Activated T-helper 1 cell treated with Interleukin-2 at 50 U/mL for 16 hours (primary cell): ENCODE measurements around the gene ETV5.
A peak's percentile ranks its signal among the peaks of the same experiment; 100 is the strongest.

ENCODE experiments used
- DNase-seq: peaks from one replicate; pipeline ENCODE4 v3.0.0-alpha.2; 2020; ENCODE audit warnings: low read depth

ETV5 gene

DNA sequence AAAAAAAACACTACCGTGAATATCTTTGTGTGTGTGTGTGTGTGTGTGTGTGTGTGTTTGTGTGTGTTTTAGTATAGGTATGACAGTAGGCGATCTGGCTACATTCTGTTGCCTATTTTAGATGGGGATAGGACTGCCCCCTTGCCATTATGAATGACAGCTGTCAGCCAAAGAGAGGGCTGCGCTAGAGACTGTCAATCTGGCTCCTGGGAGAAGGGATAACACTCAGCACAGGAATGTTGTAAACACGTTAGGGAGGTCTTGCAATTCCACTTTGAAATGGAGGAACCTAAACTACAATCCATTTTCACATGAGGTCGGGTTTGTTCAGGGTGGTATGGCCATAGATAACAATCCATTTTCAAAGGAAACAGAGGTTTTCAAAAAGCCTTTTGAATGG, 14.1 kb upstream of the ETV5 start:
- no peak for DNase-seq

- no peak for DNase-seq
Measured at GRCh38 chr3:186121968-186122367, 13.1 kb upstream of the ETV5 start.

DNA sequence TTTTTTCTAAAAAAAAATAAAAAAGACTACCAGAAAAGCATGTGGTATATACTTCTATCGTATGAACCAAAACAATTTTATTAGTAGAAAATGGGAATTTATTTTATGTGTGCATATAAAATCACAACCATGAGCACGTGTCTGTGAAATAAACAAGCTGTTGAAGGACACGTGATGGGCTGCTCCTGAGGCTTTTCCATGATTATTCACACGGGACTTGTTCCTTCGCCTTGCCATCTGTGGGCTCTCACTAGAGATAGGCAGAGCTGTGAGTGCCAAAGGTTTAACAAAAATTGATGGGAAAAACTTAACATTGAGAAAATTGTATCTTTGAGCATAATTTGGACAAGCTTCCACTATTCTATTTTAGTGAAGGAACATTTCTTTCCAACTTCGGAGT, 12.4 kb upstream of the ETV5 start:
- DNase-seq, result no peak

GRCh38 chr3:186119499-186119898, 10.6 kb upstream of the ETV5 start:
- DNase-seq, result no peak

- DNase-seq, result no peak
Measured at GRCh38 chr3:186118692-186119091, 9.8 kb upstream of the ETV5 start.

DNA sequence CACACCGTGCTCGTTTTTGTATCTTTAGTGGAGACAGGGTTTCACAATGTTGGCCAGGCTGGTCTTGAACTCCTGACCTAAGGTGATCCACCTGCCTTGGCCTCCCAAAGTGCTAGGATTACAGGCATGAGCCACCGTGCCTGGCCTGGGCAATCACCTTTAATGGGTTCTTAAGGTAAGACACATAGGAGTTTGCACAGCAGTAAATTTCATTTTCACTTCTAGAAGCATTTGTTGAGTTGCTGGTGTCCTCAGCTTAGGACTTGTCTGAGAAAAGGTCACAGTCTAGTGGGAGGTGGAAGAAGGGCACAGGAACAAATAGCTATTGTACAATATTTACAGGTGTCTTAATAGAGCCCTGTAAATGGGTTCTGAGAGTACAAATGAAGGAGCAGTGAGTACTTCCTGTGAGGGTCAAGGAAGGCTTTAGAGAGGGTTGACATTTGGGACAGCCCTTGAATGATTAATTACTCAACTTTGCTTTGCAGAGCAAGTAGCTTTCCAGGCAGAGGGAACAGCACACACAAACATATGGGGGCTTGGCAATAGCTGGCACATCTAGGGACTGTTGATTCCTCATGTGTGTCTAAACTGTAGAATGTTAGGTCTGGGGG, 8.7 kb upstream of the ETV5 start:
- no peak for DNase-seq

DNA sequence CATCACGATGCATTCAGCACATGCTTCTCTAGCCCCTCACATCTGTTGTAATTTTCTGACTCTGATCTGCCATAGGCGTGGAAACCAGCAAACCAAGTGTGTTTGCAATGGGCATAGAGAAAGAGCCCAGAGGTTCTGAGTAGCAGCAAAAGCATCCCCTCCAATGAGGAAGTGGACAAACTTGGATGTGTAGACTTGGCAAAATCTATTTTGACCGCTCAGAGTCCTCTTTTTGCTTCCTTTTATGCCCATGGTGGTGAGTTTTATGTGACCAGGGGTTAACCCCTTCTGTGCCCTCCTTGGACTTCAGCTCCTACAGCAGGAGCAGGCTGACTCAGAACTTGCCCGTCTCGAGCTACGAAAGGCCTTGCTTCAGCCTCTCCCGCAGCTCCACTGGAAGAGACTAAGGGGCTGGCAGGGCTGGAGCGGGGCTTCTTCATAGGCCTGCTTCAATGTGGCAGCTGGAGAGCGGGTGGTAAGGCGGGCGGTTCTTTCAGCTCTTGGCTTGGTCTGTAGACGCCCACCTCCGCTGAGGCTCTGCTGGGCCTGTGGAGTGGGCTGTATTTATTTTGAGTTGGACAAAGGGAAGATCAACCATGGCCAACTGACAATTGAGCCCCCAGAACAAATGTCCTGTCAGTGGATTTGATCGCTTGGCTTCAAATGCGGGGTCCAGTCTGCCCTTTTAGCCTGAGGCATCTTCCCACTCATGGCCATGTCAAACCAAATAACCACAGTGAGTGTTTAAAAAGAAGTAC, 6.5 kb upstream of the ETV5 start:
- no peak for DNase-seq

DNA sequence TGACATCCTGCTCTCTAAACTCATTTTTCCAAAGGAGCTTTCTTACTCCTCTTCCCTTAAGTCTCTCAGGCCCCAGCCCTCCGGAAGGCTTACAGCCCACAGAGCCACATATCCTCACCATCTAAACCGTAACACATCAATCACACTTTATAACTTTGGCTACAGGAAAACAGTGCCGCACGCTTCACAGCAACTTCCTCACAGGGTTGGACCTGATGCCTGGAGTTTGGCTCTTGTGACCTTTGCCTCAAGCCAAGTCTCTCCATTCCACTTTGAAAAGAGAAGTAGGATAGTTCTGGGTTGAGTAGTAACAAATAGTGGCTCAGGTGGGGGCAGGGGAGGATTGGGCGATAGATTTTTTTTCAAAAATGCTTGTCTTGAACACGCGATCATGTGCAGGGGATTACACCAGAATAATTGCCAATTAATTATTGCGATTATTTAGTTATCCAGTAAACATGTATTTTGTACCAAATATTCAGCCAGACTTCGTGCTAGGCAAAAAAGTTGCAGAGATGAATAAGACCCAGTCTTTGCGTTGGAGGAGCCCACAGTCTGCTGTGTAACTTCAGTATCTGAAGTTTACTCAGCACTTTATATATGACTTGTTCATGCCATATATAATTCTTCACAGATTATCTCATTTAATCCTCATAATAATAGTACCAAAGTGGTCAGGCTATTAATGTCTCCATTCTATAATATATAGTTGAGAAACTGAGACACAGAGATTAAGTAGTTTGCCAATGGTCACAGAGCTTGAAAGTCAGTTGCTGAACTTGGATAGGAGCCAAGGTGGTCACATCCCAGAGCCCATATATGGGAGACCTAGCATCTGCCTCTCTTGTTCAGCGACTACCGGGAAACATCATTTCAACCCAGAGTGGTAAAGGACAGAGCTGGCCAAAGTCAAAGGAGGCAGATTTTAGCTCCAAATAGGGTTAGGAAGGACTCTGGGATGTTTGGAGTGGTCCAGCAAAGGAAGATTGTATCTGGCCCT, 2.4 kb upstream of the ETV5 start:
- DNase-seq, result no peak

- DNase-seq, result no peak
Measured at GRCh38 chr3:186109897-186110803, 1.3 kb upstream of the ETV5 start.

DNA sequence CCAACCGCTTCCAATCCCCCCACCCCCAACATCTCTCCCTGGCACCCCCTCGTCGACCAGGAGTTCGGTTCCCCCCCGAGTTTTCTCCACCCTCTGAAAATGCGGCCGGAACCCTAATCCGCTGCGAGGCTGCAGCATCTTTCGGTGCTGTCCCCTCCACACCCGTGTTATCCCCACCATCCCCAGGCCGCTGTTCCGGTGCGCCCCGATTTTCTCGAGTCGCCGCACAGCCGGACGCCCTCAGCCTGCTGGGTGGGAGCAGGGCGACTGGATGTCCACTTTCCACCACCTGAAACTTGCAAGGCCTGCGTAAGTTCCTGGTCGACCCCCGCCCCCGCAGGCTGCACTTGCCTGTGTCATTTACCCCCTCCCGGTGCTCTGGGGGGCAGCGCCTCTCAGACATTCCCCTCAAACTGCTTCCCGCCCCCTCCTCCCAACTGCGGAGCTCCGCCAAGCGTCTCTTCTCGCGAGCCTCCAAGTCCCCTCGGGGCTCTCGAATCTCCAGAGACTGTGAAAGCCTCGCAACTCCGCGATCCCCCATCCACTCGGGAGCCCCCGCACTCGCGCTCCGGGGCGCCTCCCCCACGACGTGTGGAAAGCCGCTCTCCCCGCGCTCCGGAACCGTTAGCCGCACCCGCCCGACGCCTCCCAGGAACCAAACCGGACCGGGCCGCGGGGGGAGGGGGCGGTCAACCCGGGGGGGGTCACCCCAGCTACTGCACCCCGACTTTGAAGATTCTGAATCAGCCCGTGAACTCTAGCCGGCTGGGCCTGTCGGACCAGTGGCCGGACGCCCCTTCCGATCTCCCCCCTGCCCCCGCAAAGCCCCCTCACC, 566 bp downstream of the ETV5 start:
- no peak for DNase-seq

- peak; percentile 23 for DNase-seq
Measured at GRCh38 chr3:186107215-186108105, 1.4 kb downstream of the ETV5 start.

DNA sequence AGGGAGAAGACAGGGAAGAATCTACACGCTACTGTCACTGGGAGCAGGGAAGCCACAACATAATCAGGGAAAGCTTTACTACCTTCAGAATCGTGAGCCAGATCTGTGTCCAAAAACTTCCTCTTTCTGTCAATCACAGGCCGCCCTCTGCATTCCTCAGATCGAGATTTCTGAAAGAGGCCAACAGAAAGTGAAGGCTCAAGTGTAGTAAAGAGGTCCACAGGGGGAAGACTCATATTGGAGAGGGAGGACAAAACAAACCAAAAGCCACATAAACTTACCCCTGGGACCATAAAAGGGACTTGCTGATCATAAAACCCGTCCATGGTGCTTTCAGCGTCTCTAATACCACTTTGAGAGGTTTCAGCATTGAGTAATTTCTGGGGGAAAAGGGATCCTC, 3.3 kb downstream of the ETV5 start:
- no peak for DNase-seq

DNA sequence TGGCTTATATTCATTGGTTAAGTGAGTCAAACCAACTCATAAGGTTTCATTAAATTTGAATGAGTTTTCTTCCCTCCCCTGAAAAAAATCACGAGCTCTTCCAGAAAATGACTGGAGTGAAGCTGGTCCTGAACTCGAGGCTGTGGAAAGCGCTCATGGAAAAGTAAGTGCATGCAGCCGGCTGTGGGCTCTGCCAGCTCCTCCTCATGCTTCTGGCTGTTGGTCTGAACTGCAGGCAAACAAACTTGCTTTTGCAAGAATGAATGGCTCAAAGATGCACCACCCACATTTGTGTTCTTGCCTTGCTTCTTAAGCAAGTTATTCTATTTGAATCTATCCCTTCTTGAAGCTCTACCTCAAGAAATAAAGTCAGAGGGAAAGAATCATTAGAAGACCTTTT, 6.2 kb downstream of the ETV5 start:
- DNase-seq, result no peak

- no peak for DNase-seq
Measured at GRCh38 chr3:186100398-186100797, 8.5 kb downstream of the ETV5 start.

- no peak for DNase-seq
Measured at GRCh38 chr3:186099178-186099577, 9.7 kb downstream of the ETV5 start.

DNA sequence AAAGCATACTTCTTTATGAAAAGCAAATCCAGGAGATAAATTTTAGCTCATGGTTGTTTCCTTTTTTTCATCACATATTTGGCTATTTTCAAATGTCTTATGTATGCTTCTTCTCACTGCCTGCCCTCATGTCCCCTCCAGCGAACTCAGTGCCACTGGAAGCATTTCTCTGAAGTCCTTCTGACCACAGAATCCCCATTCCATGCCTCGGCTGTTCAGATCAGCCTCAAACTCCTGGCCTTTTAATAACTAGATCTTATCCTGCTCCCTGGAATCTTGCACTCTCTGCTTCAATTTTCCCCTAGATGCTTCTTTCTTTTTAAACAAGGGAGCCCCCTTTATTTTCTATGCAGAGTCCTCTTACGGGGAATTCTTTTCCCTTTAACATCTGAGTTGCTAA, 10.1 kb downstream of the ETV5 start:
- DNase-seq, result no peak

DNA sequence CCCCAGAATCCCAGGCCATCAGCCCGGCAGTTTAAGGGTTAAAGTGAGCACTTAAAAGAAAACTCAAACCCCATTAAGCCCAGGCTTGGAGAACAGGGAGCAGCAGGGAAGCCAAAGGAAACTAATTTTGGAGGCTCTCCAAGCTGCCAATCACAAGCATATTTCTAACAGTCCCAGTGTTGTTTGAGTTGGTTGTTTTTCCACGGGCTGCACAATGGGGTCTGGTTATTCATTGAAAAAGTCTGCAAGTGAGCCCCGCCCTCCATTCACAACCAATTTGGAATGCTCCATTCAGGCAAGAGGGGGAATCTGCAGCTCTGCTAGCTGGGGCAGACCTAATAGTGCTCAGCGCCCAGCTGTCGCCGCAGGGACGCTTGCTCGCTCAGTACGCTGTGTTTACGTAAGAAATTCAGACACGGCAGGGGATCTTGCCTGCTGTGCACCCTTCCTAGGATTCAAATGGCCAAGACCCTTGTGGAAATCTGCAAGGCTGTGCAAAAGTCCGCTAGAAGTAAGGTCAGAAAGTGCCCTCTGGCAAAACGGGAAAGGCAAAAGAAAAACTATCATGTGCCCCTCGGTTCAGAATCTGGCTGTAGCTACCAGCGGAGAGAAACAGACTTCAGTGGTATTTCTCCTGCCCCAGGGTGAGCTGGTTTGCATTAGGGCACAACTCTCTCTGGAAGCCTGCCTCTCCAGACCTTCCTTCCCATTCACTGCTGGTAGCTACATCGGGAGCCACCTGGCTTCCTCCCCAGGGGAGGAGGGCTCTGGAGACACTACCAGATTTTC, 11.0 kb downstream of the ETV5 start:
- DNase-seq, result no peak

GRCh38 chr3:186097317-186097662, 11.6 kb downstream of the ETV5 start:
- DNase-seq, result no peak

DNA sequence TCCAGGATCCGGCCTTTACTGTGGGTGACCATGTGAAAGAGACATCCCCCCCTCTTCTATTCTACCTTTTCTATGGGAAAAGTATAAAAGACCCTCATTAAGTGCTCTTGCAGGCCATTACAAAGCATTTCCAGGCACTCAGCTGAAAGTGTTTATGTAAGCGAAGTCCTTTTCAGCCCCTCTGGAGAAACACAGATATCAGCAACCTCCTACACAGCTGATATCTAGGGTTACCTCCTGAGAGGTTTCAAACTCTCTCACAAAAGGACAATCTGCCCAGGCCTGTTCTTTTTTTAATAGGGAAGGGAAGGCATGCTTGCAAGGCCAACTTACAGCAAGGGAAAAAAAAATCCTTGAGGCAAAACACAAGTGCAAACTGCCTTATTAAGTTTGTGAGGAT, 12.6 kb downstream of the ETV5 start:
- DNase-seq, result no peak
